Naive B cell (primary cell): Measurements from ENCODE around the gene GID4. TPM values are rescaled to one million over a fixed set of nuclear protein-coding genes. Genes with fewer than 3 reads are reported as not detected.

ENCODE experiments used
- ATAC-seq, 2 donors: fragments of 150-1000 bp; cut with Tn5 transposase; 2 replicates each; pipeline ENCODE4 v1.10.0; 2021; ENCODE audit warnings: low read depth in 2 of 2, mild to moderate bottlenecking in 2 of 2, moderate library complexity in 2 of 2
- DNase-seq: peaks from one replicate; pipeline ENCODE4 v3.0.0; 2022
- H3K27ac Mint-ChIP-seq, 6 donors: one replicate each; pipeline ENCODE4 v1.8.0; 2020 to 2022; ENCODE audit warnings: mild to moderate bottlenecking in 6 of 6, mixed read lengths in 6 of 6, moderate library complexity in 5 of 6, inconsistent platforms in 2 of 6
- H3K27me3 Mint-ChIP-seq, 3 donors: one replicate each; pipeline ENCODE4 v1.8.0; 2021 to 2022; ENCODE audit warnings: mixed read lengths in 3 of 3, mild to moderate bottlenecking in 1 of 3
- H3K36me3 Mint-ChIP-seq, 2 donors: one replicate each; pipeline ENCODE4 v1.8.0; 2020 to 2022; ENCODE audit warnings: mixed read lengths in 2 of 2, inconsistent platforms in 1 of 2, mild to moderate bottlenecking in 1 of 2
- H3K4me1 Mint-ChIP-seq, 3 donors: one replicate each; pipeline ENCODE4 v1.8.0; 2020 to 2022; ENCODE audit warnings: mixed read lengths in 3 of 3, inconsistent platforms in 1 of 3, mild to moderate bottlenecking in 1 of 3, moderate library complexity in 1 of 3
- H3K4me3 Mint-ChIP-seq, 8 donors: one replicate each; pipeline ENCODE4 v1.8.0; 2020 to 2022; ENCODE audit warnings: mild to moderate bottlenecking in 8 of 8, mixed read lengths in 8 of 8, moderate library complexity in 8 of 8, inconsistent platforms in 2 of 8
- H3K9me3 Mint-ChIP-seq, 7 donors: one replicate each; pipeline ENCODE4 v1.8.0; 2020 to 2022; ENCODE audit warnings: mixed read lengths in 7 of 7, mild to moderate bottlenecking in 5 of 7, inconsistent platforms in 2 of 7, moderate library complexity in 1 of 7
- polyA plus RNA-seq, 6 donors: library from polyadenylated mRNA; unstranded; fragments of 300-500 nt; fragmentation: Illumina TruSeq; gene quantifications; one replicate each; pipeline ENCODE4 v1.2.3, GENCODE V29; 2021; ENCODE audit warnings: low read depth in 6 of 6

Gene GID4
- polyA plus RNA-seq, 6 donors from 2014 or later = 6.7 to 11.8 (median 7.4) TPM

GRCh38 chr17:18071751-18072150 is 32.5 kb downstream of the GID4 start:
- peaks cover 0 to 21% (median 15%) of the 10 kb centered on the region in 3 donors for H3K27me3 Mint-ChIP-seq
- H3K27ac Mint-ChIP-seq = no peak overlapping the region
- no peaks in the 10 kb centered on the region for H3K4me1 Mint-ChIP-seq
- no peaks in the 10 kb centered on the region for H3K36me3 Mint-ChIP-seq
- no peak for DNase-seq
- H3K9me3 Mint-ChIP-seq = no peaks in the 10 kb centered on the region
- ATAC-seq = no peak
- H3K4me3 Mint-ChIP-seq = no peak overlapping the region

- DNase-seq = no peak
- Mint-ChIP-seq H3K36me3 (no peaks in the 10 kb centered on the region), H3K9me3 (no peaks in the 10 kb centered on the region), H3K4me3 (no peak overlapping the region), H3K27ac (no peak overlapping the region), H3K4me1 (no peaks in the 10 kb centered on the region), H3K27me3 (peaks cover 0 to 33% (median 22%) of the 10 kb centered on the region in 3 donors)
- ATAC-seq = no peak
These were observed 35.5 kb downstream of the GID4 start for GRCh38 chr17:18074566-18075272.

- H3K9me3 Mint-ChIP-seq = no peaks in the 10 kb centered on the region
- H3K4me3 Mint-ChIP-seq = no peak overlapping the region
- no peak overlapping the region for H3K27ac Mint-ChIP-seq
- peaks cover 4 to 33% (median 22%) of the 10 kb centered on the region in 3 donors for H3K27me3 Mint-ChIP-seq
- DNase-seq (no peak), ATAC-seq (no peak)
- H3K36me3 Mint-ChIP-seq = no peaks in the 10 kb centered on the region
- H3K4me1 Mint-ChIP-seq = no peaks in the 10 kb centered on the region
These were observed 37.7 kb downstream of the GID4 start for GRCh38 chr17:18076936-18077335.

- Mint-ChIP-seq H3K27ac (peak overlapping the region in 1 of 6 donors; percentile 38), H3K4me1 (no peaks in the 10 kb centered on the region), H3K27me3 (peaks cover 4 to 29% (median 18%) of the 10 kb centered on the region in 3 donors), H3K4me3 (no peak overlapping the region), H3K9me3 (no peaks in the 10 kb centered on the region), H3K36me3 (no peaks in the 10 kb centered on the region)
- DNase-seq (no peak), ATAC-seq (no peak)
These were observed 40.3 kb downstream of the GID4 start for GRCh38 chr17:18079543-18079942.

- H3K27me3 Mint-ChIP-seq = peaks cover 4% of the 10 kb centered on the region in 3 donors
- ATAC-seq (no peak), DNase-seq (no peak)
- H3K27ac Mint-ChIP-seq = no peak overlapping the region
- no peaks in the 10 kb centered on the region for H3K9me3 Mint-ChIP-seq
- H3K36me3 Mint-ChIP-seq = peaks cover 0 to 6% of the 10 kb centered on the region in 2 donors
- peaks cover 16 to 24% (median 18%) of the 10 kb centered on the region in 3 donors for H3K4me1 Mint-ChIP-seq
- no peak overlapping the region for H3K4me3 Mint-ChIP-seq
These were observed 45.0 kb downstream of the GID4 start for GRCh38 chr17:18084256-18084655.

- Mint-ChIP-seq H3K4me3 (peak within 1 kb of the TSS; percentile 97 to 100 (median 100)), H3K27me3 (no peaks in the 10 kb centered on the region), H3K27ac (peak within 1 kb of the TSS; percentile 91 to 99 (median 98)), H3K4me1 (peaks cover 25 to 40% (median 29%) of the 10 kb centered on the region in 3 donors), H3K9me3 (no peaks in the 10 kb centered on the region), H3K36me3 (peaks cover 0 to 6% of the 10 kb centered on the region in 2 donors)
- peak; percentile 94 to 95 for ATAC-seq
- peak; percentile 83 for DNase-seq
These were observed 48.6 kb downstream of the GID4 start, which contains the start of gene DRG2 for GRCh38 chr17:18087610-18088491. TSS of gene DRG2 (plus strand) at chr17:18087948. CDS start at chr17:18088024, 76 bp downstream.

GRCh38 chr17:18089613-18090012 is 50.4 kb downstream of the GID4 start:
- no peak for DNase-seq
- Mint-ChIP-seq H3K27ac (peak overlapping the region in 4 of 6 donors; percentile 37 to 98 (median 86)), H3K36me3 (peaks cover 7 to 16% of the 10 kb centered on the region in 2 donors), H3K4me1 (peaks cover 29 to 40% (median 36%) of the 10 kb centered on the region in 3 donors), H3K27me3 (no peaks in the 10 kb centered on the region), H3K9me3 (no peaks in the 10 kb centered on the region), H3K4me3 (peak overlapping the region in 6 of 8 donors; percentile 25 to 100 (median 84))
- ATAC-seq = no peak

GRCh38 chr17:18093616-18094408 is 54.6 kb downstream of the GID4 start:
- no peak for ATAC-seq
- Mint-ChIP-seq H3K9me3 (no peaks in the 10 kb centered on the region), H3K27ac (peak overlapping the region in 2 of 6 donors; percentile 55 to 82), H3K27me3 (no peaks in the 10 kb centered on the region), H3K4me1 (peaks cover 14 to 31% (median 21%) of the 10 kb centered on the region in 3 donors), H3K4me3 (no peak overlapping the region), H3K36me3 (peaks cover 13 to 18% of the 10 kb centered on the region in 2 donors)
- no peak for DNase-seq

GRCh38 chr17:18094409-18094807 is 55.2 kb downstream of the GID4 start:
- Mint-ChIP-seq H3K27ac (peak overlapping the region in 2 of 6 donors; percentile 55 to 82), H3K27me3 (no peaks in the 10 kb centered on the region), H3K9me3 (no peaks in the 10 kb centered on the region), H3K4me3 (no peak overlapping the region), H3K36me3 (peaks cover 13 to 18% of the 10 kb centered on the region in 2 donors), H3K4me1 (peaks cover 9 to 28% (median 15%) of the 10 kb centered on the region in 3 donors)
- no peak for DNase-seq
- no peak for ATAC-seq

- Mint-ChIP-seq H3K36me3 (peaks cover 6 to 9% of the 10 kb centered on the region in 2 donors), H3K4me3 (no peak overlapping the region), H3K27ac (no peak overlapping the region), H3K27me3 (no peaks in the 10 kb centered on the region), H3K4me1 (peaks cover 21 to 24% (median 21%) of the 10 kb centered on the region in 3 donors), H3K9me3 (no peaks in the 10 kb centered on the region)
- ATAC-seq (no peak), DNase-seq (no peak)
These were observed 60.3 kb downstream of the GID4 start for GRCh38 chr17:18099516-18099915.

- DNase-seq (no peak), ATAC-seq (no peak)
- no peak overlapping the region for H3K27ac Mint-ChIP-seq
- H3K4me3 Mint-ChIP-seq = no peak overlapping the region
- H3K4me1 Mint-ChIP-seq = peaks cover 20 to 25% (median 24%) of the 10 kb centered on the region in 3 donors
- no peaks in the 10 kb centered on the region for H3K27me3 Mint-ChIP-seq
- no peaks in the 10 kb centered on the region for H3K9me3 Mint-ChIP-seq
- H3K36me3 Mint-ChIP-seq = peaks cover 6 to 8% of the 10 kb centered on the region in 2 donors
These were observed 61.4 kb downstream of the GID4 start for GRCh38 chr17:18100616-18101015.

GRCh38 chr17:18101828-18102227 is 62.6 kb downstream of the GID4 start:
- no peak overlapping the region for H3K4me3 Mint-ChIP-seq

GRCh38 chr17:18102640-18103039 is 63.4 kb downstream of the GID4 start:
- Mint-ChIP-seq H3K27ac (peak overlapping the region in 5 of 6 donors; percentile 66 to 92 (median 82)), H3K4me1 (peaks cover 11 to 25% (median 24%) of the 10 kb centered on the region in 3 donors), H3K4me3 (peak overlapping the region in 1 of 8 donors; percentile 61), H3K9me3 (no peaks in the 10 kb centered on the region), H3K27me3 (no peaks in the 10 kb centered on the region), H3K36me3 (no peaks in the 10 kb centered on the region)
- DNase-seq (peak; percentile 43), ATAC-seq (peak; percentile 87 to 93)

More at GRCh38 chr17:18101828-18102227, 62.6 kb downstream of the GID4 start:
- DNase-seq = no peak
- H3K4me1 Mint-ChIP-seq = peaks cover 11 to 25% (median 24%) of the 10 kb centered on the region in 3 donors
- no peaks in the 10 kb centered on the region for H3K36me3 Mint-ChIP-seq
- no peak for ATAC-seq
- no peaks in the 10 kb centered on the region for H3K9me3 Mint-ChIP-seq
- H3K27me3 Mint-ChIP-seq = no peaks in the 10 kb centered on the region
- peak overlapping the region in 2 of 6 donors; percentile 15 to 83 for H3K27ac Mint-ChIP-seq
